ENCODE data around the gene RAB18. TPM values are rescaled to one million over a fixed set of nuclear protein-coding genes. Genes with fewer than 3 reads are reported as not detected.
A peak's percentile ranks its signal among the peaks of the same experiment; 100 is the strongest.

RAB18 gene
- total and polyA plus RNA-seq, 9 of the 15 experiments (the other 6 are each of a cell fraction or from before 2014, with no cell fraction given), result 10.5 to 46.3 (median 32.5) TPM

- peak; percentile 92; the same call in 1 of the 2 replicates for TF ChIP-seq PHF8 (IDR thresholded peaks at IDR 0.05; ENCODE audit: borderline replicate concordance, low read length)
Observed at GRCh38 chr10:27504007-27504807, at the start of gene RAB18 (continued).

- no peak for DNase-seq (ENCODE audit: extremely low read depth in 1 of 4, low spot score in 3 of 4)
- TF ChIP-seq RB1 (IDR thresholded peaks at IDR 0.05; ENCODE audit: low read depth) (no peak), TRIM25 (IDR thresholded peaks at IDR 0.05; ENCODE audit: borderline replicate concordance) (no peak), KDM1A (IDR thresholded peaks at IDR 0.05) (no peak), SRSF3 (IDR thresholded peaks at IDR 0.05; ENCODE audit: insufficient read depth, low read length) (no peak), ZNF316 (IDR thresholded peaks at IDR 0.05) (peak; percentile 66), ZNF76 (CRISPR knock-in tag; IDR thresholded peaks at IDR 0.05; ENCODE audit: borderline replicate concordance) (no peak), NUFIP1 (IDR thresholded peaks at IDR 0.05; ENCODE audit: partially characterized antibody) (no peak), ZFPM2 (CRISPR knock-in tag; IDR thresholded peaks at IDR 0.05) (no peak), AFF1 (IDR thresholded peaks at IDR 0.05; ENCODE audit: low read depth in 1 of 2, partially characterized antibody in 2 of 2) (no peak), ERF (CRISPR knock-in tag; IDR thresholded peaks at IDR 0.05) (no peak), ZNF583 (CRISPR knock-in tag; IDR thresholded peaks at IDR 0.05) (no peak), ZNF277 (CRISPR knock-in tag; IDR thresholded peaks at IDR 0.05; ENCODE audit: borderline replicate concordance) (no peak)
Observed at GRCh38 chr10:27454837-27455236, 49.3 kb upstream of the RAB18 start.

More at GRCh38 chr10:27454837-27455236, 49.3 kb upstream of the RAB18 start:
- Histone ChIP-seq H2AFZ (ENCODE audit: low read depth, low read length) (no peak overlapping the region), H3K36me3 (ENCODE audit: control insufficient read depth, insufficient read depth, low read length) (no peaks in the 10 kb centered on the region), H3K9ac (ENCODE audit: insufficient read depth in 1 of 2, low read depth in 2 of 2, low read length in 2 of 2) (no peak overlapping the region), H3K27ac (ENCODE audit: extremely low read depth, low read depth, low read length) (no peak overlapping the region), H3K4me1 (replicated peaks in 1 of 2; ENCODE audit: control insufficient read depth in 2 of 2, insufficient read depth in 2 of 2, low read length in 2 of 2) (no peaks in the 10 kb centered on the region), H3K9me3 (replicated peaks; ENCODE audit: control insufficient read depth, insufficient read depth, low read depth, low read length) (no peaks in the 10 kb centered on the region), H4K20me1 (replicated peaks; ENCODE audit: control insufficient read depth, insufficient read depth, low read length) (no peaks in the 10 kb centered on the region), H3K4me3 (no peak overlapping the region), H3K9me1 (ENCODE audit: control insufficient read depth, insufficient read depth, low read length) (no peaks in the 10 kb centered on the region), H3K79me2 (ENCODE audit: control insufficient read depth, insufficient read depth, low read length) (no peaks in the 10 kb centered on the region), H3K4me2 (ENCODE audit: insufficient read depth, low read length) (no peak overlapping the region), H3K27me3 (ENCODE audit: control insufficient read depth in 2 of 2, insufficient read depth in 2 of 2, low read length in 2 of 2) (peaks cover 2 to 4% of the 10 kb centered on the region in 2 experiments; a peak in 1 of 5 replicates)
- BruUV-seq (replicated peaks), result no TSS peak
- CTCF ChIA-PET (ENCODE audit: low intra/inter-chr PET ratio), result no interaction called here
- FAIRE-seq, result no peak
- in situ Hi-C loops (cut with MboI), result no loop called here
- POLR2A ChIA-PET, result interaction anchor here (0.6 kb wide), 1 partner anchor 131 kb away, joined by 3 read pairs; no protein-coding TSS in a partner anchor
- intact Hi-C loops (cut with micrococcal nuclease), result no loop called here
- ATAC-seq, result no peak
- 0% methylated on average over 3 of the region's 3 CpGs for WGBS (ENCODE audit: insufficient coverage, low coverage, missing lambda C conversion rate)

All from K562 (cell line).